NCI-H446 (cell line): Measurements from ENCODE around the gene GRB7.
"Not testable (repeated sequence)": the region's sequence is repeated elsewhere in the genome, so short reads cannot be mapped to it uniquely, and the experiment has no call there.

Experiments
- DNase-seq, 2 experiments: peaks; one replicate each; lab custom pipeline; 2025; lab: John Stamatoyannopoulos, UW

The GRB7 gene

GRCh38 chr17:39737760-39738567 is at the start of gene GRB7:
TSS of gene GRB7 (plus strand) at chr17:39737938. CDS start at chr17:39742302, 4,364 bp downstream.
- no peak for DNase-seq

GRCh38 chr17:39688475-39688835 is 49.3 kb upstream of the GRB7 start:
- DNase-seq, result no peak

- no peak for DNase-seq
Measured at GRCh38 chr17:39688945-39689344, 48.8 kb upstream of the GRB7 start.

- no peak for DNase-seq
Measured at GRCh38 chr17:39694593-39694992, 43.1 kb upstream of the GRB7 start.

- no peak for DNase-seq
Measured at GRCh38 chr17:39695089-39695474, 42.7 kb upstream of the GRB7 start.

- DNase-seq, result no peak
Measured at GRCh38 chr17:39696731-39697130, 41.0 kb upstream of the GRB7 start.

GRCh38 chr17:39697961-39698360 is 39.8 kb upstream of the GRB7 start:
- no peak for DNase-seq

GRCh38 chr17:39699157-39699817 is 38.5 kb upstream of the GRB7 start:
- DNase-seq, result not testable (repeated sequence)

- no peak for DNase-seq
Measured at GRCh38 chr17:39699818-39700147, 38.0 kb upstream of the GRB7 start, which contains the start of gene ERBB2. TSS of gene ERBB2 (plus strand) at chr17:39700064. CDS start at chr17:39700239, 175 bp downstream.

GRCh38 chr17:39700148-39700987 is 37.4 kb upstream of the GRB7 start:
- no peak for DNase-seq

- DNase-seq, result no peak
Measured at GRCh38 chr17:39701012-39701783, 36.5 kb upstream of the GRB7 start.

- no peak for DNase-seq
Measured at GRCh38 chr17:39701784-39702422, 35.8 kb upstream of the GRB7 start.

- DNase-seq, result no peak
Measured at GRCh38 chr17:39702901-39703893, 34.5 kb upstream of the GRB7 start.

- no peak for DNase-seq
Measured at GRCh38 chr17:39703913-39704312, 33.8 kb upstream of the GRB7 start.

GRCh38 chr17:39704821-39705551 is 32.8 kb upstream of the GRB7 start:
- no peak for DNase-seq

GRCh38 chr17:39705786-39706348 is 31.9 kb upstream of the GRB7 start:
- no peak for DNase-seq

GRCh38 chr17:39706383-39706782 is 31.4 kb upstream of the GRB7 start:
- DNase-seq, result no peak

GRCh38 chr17:39706921-39707337 is 30.8 kb upstream of the GRB7 start:
- no peak for DNase-seq
